ENCODE data around the gene EI24.

EI24 gene
- long read RNA-seq, transcript EI24-201 (11 exons, 2,455 nt), result major isoform, 39 of 46 reads
- long read RNA-seq, partial matches to known transcripts, result 3 of 46 reads
- long read RNA-seq, other reads (novel, unspliced or antisense), result 4 of 46 reads

GRCh38 chr11:125568970-125569914 lies at the start of gene EI24:
EI24 (plus strand) TSS chr11:125569477; CDS start chr11:125572528, 3,051 bp downstream.
- TF ChIP-seq REST (IDR thresholded peaks at IDR 0.05; ENCODE audit: insufficient replicate concordance, low read depth) (no peak), POLR2AphosphoS5 (IDR thresholded peaks at IDR 0.05; ENCODE audit: low read depth) (peak; percentile 42; the same call in 1 of the 2 replicates), GABPA (IDR thresholded peaks at IDR 0.05; ENCODE audit: low read depth) (no peak), CTCF (IDR thresholded peaks at IDR 0.05; ENCODE audit: insufficient read depth, low read length) (peak; percentile 64)
- peak; percentile 77 to 92 for DNase-seq (ENCODE audit: low read depth in 1 of 2, low spot score in 1 of 2)
- Histone ChIP-seq H3K4me3 (replicated peaks; ENCODE audit: insufficient read depth, low read length) (peak within 1 kb of the TSS; percentile 85), H3K27me3 (ENCODE audit: insufficient read depth, poor library complexity, severe bottlenecking) (no peaks in the 10 kb centered on the region), H3K27ac (replicated peaks) (peak within 1 kb of the TSS; percentile 78)

DNA sequence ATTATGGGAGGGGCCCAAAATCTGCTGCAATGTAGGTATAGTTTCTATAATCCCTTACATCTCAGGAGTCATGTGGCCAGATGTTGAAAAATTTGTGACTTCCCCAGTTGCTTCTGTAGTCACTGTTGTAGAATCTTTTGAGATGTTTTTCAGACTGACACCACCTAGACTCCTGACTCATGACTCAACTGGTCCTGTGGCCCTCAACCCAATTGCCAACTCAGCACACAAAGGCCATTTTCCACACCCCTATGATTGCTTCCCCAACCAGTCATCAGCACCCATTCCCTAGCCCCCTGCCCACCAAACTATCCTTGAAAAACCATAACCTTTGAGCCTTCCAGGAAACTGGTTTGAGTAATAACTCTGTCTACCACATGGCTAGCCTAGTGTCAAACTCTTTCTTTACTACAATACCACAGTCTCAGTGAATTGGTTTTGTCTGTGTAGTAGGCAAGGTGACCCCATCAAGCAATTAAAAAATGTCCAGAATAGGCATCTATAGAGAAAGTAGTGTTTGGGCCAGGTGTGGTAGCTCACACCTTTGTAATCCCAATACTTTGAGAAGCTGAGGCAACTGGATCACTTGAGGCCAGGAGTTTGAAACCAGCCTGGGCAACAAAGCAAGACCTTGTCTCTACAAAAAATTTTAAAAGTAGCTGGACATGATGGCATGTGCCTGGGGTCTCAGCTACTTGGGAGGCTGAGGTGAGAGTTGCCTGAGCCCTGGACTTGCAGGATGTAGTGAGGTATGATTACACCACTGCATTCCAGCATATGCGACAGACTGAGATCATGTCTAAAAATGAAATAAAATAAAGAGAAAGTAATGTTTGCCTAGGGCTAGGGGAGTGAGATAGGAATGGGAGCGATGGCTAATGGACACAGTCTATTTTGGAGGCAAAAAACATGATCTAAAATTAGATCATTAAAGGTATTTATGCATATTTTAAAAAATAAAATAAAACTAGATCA lies 49.1 kb upstream of the EI24 start:
- Histone ChIP-seq H3K4me3 (replicated peaks; ENCODE audit: insufficient read depth, low read length) (no peak overlapping the region), H3K27me3 (ENCODE audit: insufficient read depth, poor library complexity, severe bottlenecking) (no peaks in the 10 kb centered on the region), H3K27ac (replicated peaks) (no peak overlapping the region)
- no peak for DNase-seq (ENCODE audit: low read depth in 1 of 2, low spot score in 1 of 2)
- TF ChIP-seq REST (IDR thresholded peaks at IDR 0.05; ENCODE audit: insufficient replicate concordance, low read depth) (no peak), GABPA (IDR thresholded peaks at IDR 0.05; ENCODE audit: low read depth) (no peak), POLR2AphosphoS5 (IDR thresholded peaks at IDR 0.05; ENCODE audit: low read depth) (no peak)

GRCh38 chr11:125525303-125525702 lies 44.0 kb upstream of the EI24 start:
- no peak overlapping the region for H3K4me3 ChIP-seq (replicated peaks; ENCODE audit: insufficient read depth, low read length)
- no peaks in the 10 kb centered on the region for H3K27me3 ChIP-seq (ENCODE audit: insufficient read depth, poor library complexity, severe bottlenecking)
- no peak overlapping the region for H3K27ac ChIP-seq (replicated peaks)
- TF ChIP-seq SPI1 (IDR thresholded peaks at IDR 0.05; ENCODE audit: borderline replicate concordance, low read depth), result no peak
- no peak for TF ChIP-seq GABPA (IDR thresholded peaks at IDR 0.05; ENCODE audit: low read depth)
- TF ChIP-seq REST (IDR thresholded peaks at IDR 0.05; ENCODE audit: insufficient replicate concordance, low read depth), result no peak
- no peak for TF ChIP-seq CTCF (IDR thresholded peaks at IDR 0.05; ENCODE audit: insufficient read depth, low read length)
- no peak for TF ChIP-seq POLR2AphosphoS5 (IDR thresholded peaks at IDR 0.05; ENCODE audit: low read depth)
- DNase-seq (ENCODE audit: low read depth in 1 of 2, low spot score in 1 of 2), result no peak

Measured in HL-60 (cell line).